ENCODE results near the gene FBLN2. TPM values are rescaled to one million over a fixed set of nuclear protein-coding genes. Genes with fewer than 3 reads are reported as not detected.

Gene FBLN2
- polyA plus RNA-seq, 1 experiment, result 15.5 TPM

- Histone ChIP-seq H3K9me3 (ENCODE audit: control insufficient read depth, insufficient read depth, low read length) (no peaks in the 10 kb centered on the region; the same call in 1 of the 2 replicates), H3K27ac (ENCODE audit: low read depth, low read length) (no peak overlapping the region), H3K27me3 (ENCODE audit: control insufficient read depth, insufficient read depth, low read length) (no peaks in the 10 kb centered on the region), H3K4me3 (ENCODE audit: low read depth, low read length) (no peak overlapping the region)
- no peak for TF ChIP-seq CTCF (IDR thresholded peaks at IDR 0.05; ENCODE audit: low read depth, low read length)
- no peak for DNase-seq (ENCODE audit: low read depth, low spot score)
- ChIA-PET POLR2A (no interaction called here), CTCF (no interaction called here)
Measured at GRCh38 chr3:13567684-13568514, 19.0 kb downstream of the FBLN2 start.

- POLR2A ChIA-PET, result no interaction called here
- TF ChIP-seq CTCF (IDR thresholded peaks at IDR 0.05; ENCODE audit: low read depth, low read length), result no peak
- CTCF ChIA-PET, result no interaction called here
- no peak for DNase-seq (ENCODE audit: low read depth, low spot score)
- no peaks in the 10 kb centered on the region; the same call in 1 of the 2 replicates for H3K9me3 ChIP-seq (ENCODE audit: control insufficient read depth, insufficient read depth, low read length)
- H3K4me3 ChIP-seq (ENCODE audit: low read depth, low read length), result no peak overlapping the region
- H3K27ac ChIP-seq (ENCODE audit: low read depth, low read length), result no peak overlapping the region
- no peaks in the 10 kb centered on the region for H3K27me3 ChIP-seq (ENCODE audit: control insufficient read depth, insufficient read depth, low read length)
Measured at GRCh38 chr3:13568515-13569028, 19.6 kb downstream of the FBLN2 start.

- Histone ChIP-seq H3K27ac (ENCODE audit: low read depth, low read length) (no peak overlapping the region), H3K9me3 (ENCODE audit: control insufficient read depth, insufficient read depth, low read length) (no peaks in the 10 kb centered on the region; the same call in 1 of the 2 replicates), H3K4me3 (ENCODE audit: low read depth, low read length) (no peak overlapping the region), H3K27me3 (ENCODE audit: control insufficient read depth, insufficient read depth, low read length) (no peaks in the 10 kb centered on the region)
- no peak for DNase-seq (ENCODE audit: low read depth, low spot score)
- ChIA-PET CTCF (no interaction called here), POLR2A (no interaction called here)
- TF ChIP-seq CTCF (IDR thresholded peaks at IDR 0.05; ENCODE audit: low read depth, low read length), result no peak
Measured at GRCh38 chr3:13569201-13569600, 20.3 kb downstream of the FBLN2 start.

- Histone ChIP-seq H3K9me3 (ENCODE audit: control insufficient read depth, insufficient read depth, low read length) (no peaks in the 10 kb centered on the region; the same call in 1 of the 2 replicates), H3K4me3 (ENCODE audit: low read depth, low read length) (no peak overlapping the region), H3K27me3 (ENCODE audit: control insufficient read depth, insufficient read depth, low read length) (no peaks in the 10 kb centered on the region), H3K27ac (ENCODE audit: low read depth, low read length) (no peak overlapping the region)
- POLR2A ChIA-PET, result no interaction called here
- no peak for DNase-seq (ENCODE audit: low read depth, low spot score)
- CTCF ChIA-PET, result no interaction called here
- TF ChIP-seq CTCF (IDR thresholded peaks at IDR 0.05; ENCODE audit: low read depth, low read length), result no peak
Measured at GRCh38 chr3:13569641-13570390, 20.9 kb downstream of the FBLN2 start.

Data from AG04450 (cell line).